ENCODE data around the gene RPL9. TPM values are rescaled to one million over a fixed set of nuclear protein-coding genes. Genes with fewer than 3 reads are reported as not detected.

The RPL9 gene
- total and polyA plus RNA-seq, 10 donors = 1,133 to 6,391 (median 3,095) TPM

GRCh38 chr4:39494354-39494753 is 35.6 kb upstream of the RPL9 start:
- Histone ChIP-seq H3K4me1 (no peaks in the 10 kb centered on the region), H3K9me3 (no peaks in the 10 kb centered on the region), H3K4me3 (no peak overlapping the region), H3K36me3 (peaks cover 0 to 14% (median 2%) of the 10 kb centered on the region in 6 donors), H3K27ac (no peak overlapping the region), H3K27me3 (replicated peaks in 1 of 7) (no peaks in the 10 kb centered on the region)
- intact Hi-C loops (cut with DNase I; ENCODE audit: low total_unique reads) = no loop called here
- WGBS, 5 donors = 81 to 94% (median 89%) methylated on average over 1 of the region's 1 CpG
- no peak for DNase-seq
- TF ChIP-seq, protein P1, sequence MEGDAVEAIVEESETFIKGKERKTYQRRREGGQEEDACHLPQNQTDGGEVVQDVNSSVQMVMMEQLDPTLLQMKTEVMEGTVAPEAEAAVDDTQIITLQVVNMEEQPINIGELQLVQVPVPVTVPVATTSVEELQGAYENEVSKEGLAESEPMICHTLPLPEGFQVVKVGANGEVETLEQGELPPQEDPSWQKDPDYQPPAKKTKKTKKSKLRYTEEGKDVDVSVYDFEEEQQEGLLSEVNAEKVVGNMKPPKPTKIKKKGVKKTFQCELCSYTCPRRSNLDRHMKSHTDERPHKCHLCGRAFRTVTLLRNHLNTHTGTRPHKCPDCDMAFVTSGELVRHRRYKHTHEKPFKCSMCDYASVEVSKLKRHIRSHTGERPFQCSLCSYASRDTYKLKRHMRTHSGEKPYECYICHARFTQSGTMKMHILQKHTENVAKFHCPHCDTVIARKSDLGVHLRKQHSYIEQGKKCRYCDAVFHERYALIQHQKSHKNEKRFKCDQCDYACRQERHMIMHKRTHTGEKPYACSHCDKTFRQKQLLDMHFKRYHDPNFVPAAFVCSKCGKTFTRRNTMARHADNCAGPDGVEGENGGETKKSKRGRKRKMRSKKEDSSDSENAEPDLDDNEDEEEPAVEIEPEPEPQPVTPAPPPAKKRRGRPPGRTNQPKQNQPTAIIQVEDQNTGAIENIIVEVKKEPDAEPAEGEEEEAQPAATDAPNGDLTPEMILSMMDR (IDR thresholded peaks at IDR 0.05 in 8 of 11, conservative IDR thresholded peaks at IDR 0.05 in 3 of 11) = no peak
- TF ChIP-seq POLR2AphosphoS5 (IDR thresholded peaks at IDR 0.05) (no peak), POLR2A (IDR thresholded peaks at IDR 0.05) (no peak)

DNA sequence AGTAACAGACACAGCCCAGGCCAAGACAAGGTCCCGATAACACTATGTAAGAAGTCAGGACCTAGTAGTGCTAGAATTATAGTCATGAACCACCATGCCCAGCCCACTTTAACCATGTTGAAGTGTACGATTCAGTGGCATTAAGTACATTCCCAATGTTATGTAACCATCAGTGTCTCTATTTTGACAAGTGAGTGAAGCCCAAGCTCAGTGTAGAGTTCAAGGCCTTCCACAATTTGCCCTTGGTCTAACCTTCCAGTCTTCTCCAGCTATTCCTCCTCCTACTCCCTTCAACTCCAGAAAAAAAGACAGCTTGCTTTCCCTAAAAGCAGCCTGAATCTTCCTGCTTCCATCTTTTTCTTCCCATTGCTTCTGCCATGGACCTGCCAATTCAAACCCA is 31.6 kb upstream of the RPL9 start:
- Histone ChIP-seq H3K4me3 (no peak overlapping the region), H3K9me3 (no peaks in the 10 kb centered on the region), H3K27ac (no peak overlapping the region), H3K27me3 (replicated peaks in 1 of 7) (no peaks in the 10 kb centered on the region), H3K36me3 (no peaks in the 10 kb centered on the region), H3K4me1 (peaks cover 0 to 7% (median 0%) of the 10 kb centered on the region in 6 donors)
- no peak for TF ChIP-seq POLR2A (IDR thresholded peaks at IDR 0.05)
- no peak for TF ChIP-seq POLR2AphosphoS5 (IDR thresholded peaks at IDR 0.05)
- intact Hi-C loops (cut with DNase I; ENCODE audit: low total_unique reads) = no loop called here
- 83 to 100% (median 89%) methylated on average over 2 of the region's 2 CpGs for WGBS, 5 donors
- no peak for DNase-seq

- Histone ChIP-seq H3K9me3 (peaks cover 0 to 11% (median 0%) of the 10 kb centered on the region in 8 donors), H3K36me3 (no peaks in the 10 kb centered on the region), H3K4me3 (no peak overlapping the region), H3K27me3 (replicated peaks in 1 of 7) (no peaks in the 10 kb centered on the region), H3K27ac (no peak overlapping the region), H3K4me1 (peaks cover 0 to 17% (median 0%) of the 10 kb centered on the region in 6 donors)
- TF ChIP-seq POLR2A (IDR thresholded peaks at IDR 0.05) = no peak
- no peak for TF ChIP-seq POLR2AphosphoS5 (IDR thresholded peaks at IDR 0.05)
- TF ChIP-seq, protein P1 (IDR thresholded peaks at IDR 0.05 in 8 of 11, conservative IDR thresholded peaks at IDR 0.05 in 3 of 11) = no peak
- intact Hi-C loops (cut with DNase I; ENCODE audit: low total_unique reads) = no loop called here
- WGBS, 5 donors = 58 to 83% (median 73%) methylated on average over 10 of the region's 10 CpGs
- DNase-seq = no peak
Measured at GRCh38 chr4:39486221-39486804, 27.6 kb upstream of the RPL9 start.

- no peak for DNase-seq
- H3K4me3 ChIP-seq = no peak overlapping the region
- no peaks in the 10 kb centered on the region for H3K27me3 ChIP-seq (replicated peaks in 1 of 7)
- peaks cover 0 to 21% (median 0%) of the 10 kb centered on the region in 6 donors for H3K4me1 ChIP-seq
- peaks cover 0 to 11% (median 0%) of the 10 kb centered on the region in 8 donors for H3K9me3 ChIP-seq
- intact Hi-C loops (cut with DNase I; ENCODE audit: low total_unique reads) = no loop called here
- 72 to 91% (median 76%) methylated on average over 6 of the region's 6 CpGs for WGBS, 5 donors
- no peaks in the 10 kb centered on the region for H3K36me3 ChIP-seq
- TF ChIP-seq POLR2AphosphoS5 (IDR thresholded peaks at IDR 0.05) = no peak
- TF ChIP-seq POLR2A (IDR thresholded peaks at IDR 0.05) = no peak
- TF ChIP-seq, protein P1 (IDR thresholded peaks at IDR 0.05 in 8 of 11, conservative IDR thresholded peaks at IDR 0.05 in 3 of 11) = no peak
- peak overlapping the region in 1 of 8 donors; percentile 18 for H3K27ac ChIP-seq
Measured at GRCh38 chr4:39484582-39485272, 26.0 kb upstream of the RPL9 start.
